A549 treated with dexamethasone at 1 μM for 4 hours (cell line): ENCODE measurements around the gene SELENOI. TPM values are rescaled to one million over a fixed set of nuclear protein-coding genes. Genes with fewer than 3 reads are reported as not detected.

ENCODE experiments used
- total RNA-seq: library from RNA; stranded (reverse); fragments of 200-300 nt; extraction: Qiagen RNA extraction; gene quantifications from 5 replicates; pipeline ENCODE4 v1.2.3, GENCODE V29; 2022

SELENOI gene
- total RNA-seq = 13.4 to 19.9 TPM (median 17.4 TPM) in 5 replicates

DNA sequence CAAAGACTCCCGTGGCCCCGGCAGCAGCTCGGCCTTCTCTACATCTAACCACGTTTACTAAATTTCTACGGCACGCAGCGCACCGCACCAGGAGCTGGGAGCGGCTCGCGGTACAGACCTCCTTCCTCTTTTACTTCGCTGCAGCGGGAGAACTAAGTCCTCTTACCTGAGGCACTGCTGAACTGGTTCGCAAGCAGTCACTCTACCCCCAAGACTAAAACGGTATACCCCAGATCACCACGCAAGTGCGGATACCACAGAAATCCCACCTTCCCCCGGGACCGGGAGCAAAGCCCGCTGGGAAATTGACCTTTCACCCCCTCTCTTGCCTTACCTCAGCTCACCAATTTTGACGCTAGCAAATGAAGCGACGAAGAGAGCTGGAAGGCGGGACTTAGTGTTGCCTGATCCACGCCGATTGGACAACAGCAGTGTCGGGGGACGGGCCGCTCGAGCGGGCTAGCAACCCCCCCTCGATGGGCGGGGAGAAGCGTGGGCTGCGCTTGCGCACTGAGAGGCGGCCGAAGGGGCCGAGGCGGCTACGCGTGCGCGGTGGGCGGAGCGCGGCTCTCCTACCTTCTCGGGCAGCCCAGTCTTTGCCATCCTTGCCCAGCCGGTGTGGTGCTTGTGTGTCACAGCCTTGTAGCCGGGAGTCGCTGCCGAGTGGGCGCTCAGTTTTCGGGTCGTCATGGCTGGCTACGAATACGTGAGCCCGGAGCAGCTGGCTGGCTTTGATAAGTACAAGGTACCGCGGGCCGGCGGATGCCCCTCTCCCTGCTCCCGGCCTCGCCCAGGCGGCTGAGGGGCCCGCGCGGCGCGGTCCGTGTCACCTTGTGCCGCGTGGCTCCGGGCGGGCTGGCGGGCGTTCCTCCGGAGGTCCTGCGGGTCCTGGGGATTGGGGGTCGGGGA is at the start of gene SELENOI:
Gene SELENOI, plus strand, starts transcription at position 599 of the 909 bp plus-strand sequence. Its CDS starts 90 bp downstream, at position 689.

GRCh38 chr2:26346454-26347053 is 611 bp downstream of the SELENOI start, which contains the start of gene ADGRF3:
Gene ADGRF3, minus strand, starts transcription at chr2:26346789. Its CDS starts 555 bp downstream, at chr2:26346234.

DNA sequence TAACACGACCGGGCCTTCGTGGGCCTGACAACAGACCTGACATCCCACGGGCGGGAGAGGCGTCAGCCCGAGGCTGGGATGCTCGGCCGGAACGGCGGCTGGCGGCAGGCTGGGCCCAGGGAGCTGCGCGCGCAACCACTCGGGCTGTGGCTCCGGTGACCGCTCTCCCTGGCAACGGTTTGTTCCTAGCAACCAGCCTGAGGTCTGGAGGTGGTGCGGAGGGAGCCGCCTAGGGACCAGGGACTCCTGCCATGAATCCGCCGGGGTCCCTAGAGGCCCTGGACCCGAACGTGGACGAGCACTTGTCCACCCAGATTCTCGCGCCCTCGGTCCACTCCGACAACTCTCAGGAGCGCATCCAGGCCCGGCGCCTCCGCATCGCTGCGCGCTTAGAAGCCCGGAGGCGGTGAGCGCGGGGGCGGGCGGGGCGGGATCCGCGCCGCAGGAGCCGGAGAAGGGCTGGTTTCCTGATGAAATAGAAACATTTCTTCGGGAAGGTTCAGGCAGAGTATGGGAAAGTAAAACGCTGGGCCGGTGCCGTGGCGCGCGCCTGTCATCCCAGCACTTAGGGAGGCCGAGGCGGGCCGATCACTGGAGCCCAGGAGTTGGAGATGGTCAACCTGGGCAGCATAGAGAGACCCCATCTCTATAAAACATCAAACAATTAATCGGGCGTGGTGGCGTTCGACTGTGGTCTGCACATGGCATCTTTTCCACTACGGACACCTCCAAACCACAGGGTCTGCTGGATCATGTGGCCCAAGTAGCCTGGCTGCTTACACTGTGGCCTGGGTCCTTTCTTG is 56.0 kb downstream of the SELENOI start, which contains the start of gene DRC1:
Gene DRC1, plus strand, starts transcription at position 182 of the 803 bp plus-strand sequence. Its CDS starts 70 bp downstream, at position 252.

Other genes starting within 250 kb of the SELENOI start
- gene GAREM2, start 173.1 kb upstream of the SELENOI start, total RNA-seq = 4.4 to 8.7 TPM (median 7.2 TPM) in 5 replicates
- gene HADHA, start 101.5 kb upstream of the SELENOI start, total RNA-seq = 128 to 137 TPM (median 133 TPM) in 5 replicates
- 87.3 to 100 TPM (median 98.9 TPM) in 5 replicates for gene HADHB, start 101.2 kb upstream of the SELENOI start, total RNA-seq
- 0.08 to 0.17 TPM (median 0.11 TPM) in 5 replicates for gene ADGRF3, start 646 bp downstream of the SELENOI start, total RNA-seq
- 0.07 to 0.36 TPM (median 0.15 TPM) in 5 replicates for gene DRC1, start 55.8 kb downstream of the SELENOI start, total RNA-seq
- gene OTOF, start 132.0 kb downstream of the SELENOI start, total RNA-seq = 0.06 to 0.44 TPM (median 0.19 TPM) in 5 replicates